HG03460 (cell line): ENCODE data around the gene CCDC183.
"Not testable (repeated sequence)": the region's sequence is repeated elsewhere in the genome, so short reads cannot be mapped to it uniquely, and the experiment has no call there.

ENCODE experiments used
- ATAC-seq: cut with Tn5 transposase; IDR thresholded peaks from one replicate; pipeline ENCODE4 v1.9.1; 2021; ENCODE audit not compliant: unreplicated experiment

CCDC183 gene

GRCh38 chr9:136796238-136796774, at the start of gene CCDC183:
TSS of gene CCDC183 (plus strand) at chr9:136796338. CDS start at chr9:136796398, 60 bp downstream.
- ATAC-seq = no peak

GRCh38 chr9:136746621-136747020, 49.5 kb upstream of the CCDC183 start:
- ATAC-seq = no peak

- no peak for ATAC-seq
These were observed 48.7 kb upstream of the CCDC183 start for GRCh38 chr9:136747161-136748060.

GRCh38 chr9:136748201-136748600, 47.9 kb upstream of the CCDC183 start, which contains the start of gene LCN6:
TSS of gene LCN6 (minus strand) at chr9:136748525. CDS start at chr9:136748483, 42 bp downstream.
- ATAC-seq = no peak

GRCh38 chr9:136748666-136749611, 47.2 kb upstream of the CCDC183 start:
- ATAC-seq = no peak

- no peak for ATAC-seq
These were observed 45.6 kb upstream of the CCDC183 start for GRCh38 chr9:136750526-136750925.

- no peak for ATAC-seq
These were observed 44.9 kb upstream of the CCDC183 start for GRCh38 chr9:136751244-136751643.

GRCh38 chr9:136751814-136752213, 44.3 kb upstream of the CCDC183 start:
- no peak for ATAC-seq

GRCh38 chr9:136753371-136754058, 42.6 kb upstream of the CCDC183 start:
- no peak for ATAC-seq

GRCh38 chr9:136754059-136754572, 42.0 kb upstream of the CCDC183 start:
- no peak for ATAC-seq

- ATAC-seq = no peak
These were observed 41.4 kb upstream of the CCDC183 start for GRCh38 chr9:136754626-136755301.

GRCh38 chr9:136755302-136756133, 40.6 kb upstream of the CCDC183 start:
- not testable (repeated sequence) for ATAC-seq

- no peak for ATAC-seq
These were observed 40.1 kb upstream of the CCDC183 start for GRCh38 chr9:136756134-136756438.

- no peak for ATAC-seq
These were observed 39.3 kb upstream of the CCDC183 start for GRCh38 chr9:136756836-136757235.

GRCh38 chr9:136757328-136757727, 38.8 kb upstream of the CCDC183 start:
- ATAC-seq = no peak

GRCh38 chr9:136757751-136758140, 38.4 kb upstream of the CCDC183 start:
- no peak for ATAC-seq

- ATAC-seq = no peak
These were observed 37.1 kb upstream of the CCDC183 start for GRCh38 chr9:136759001-136759400.

- ATAC-seq = no peak
These were observed 36.5 kb upstream of the CCDC183 start for GRCh38 chr9:136759436-136760325.
